GM18511 (cell line): ENCODE data around the gene NBR1.
"Not testable (repeated sequence)": the region's sequence is repeated elsewhere in the genome, so short reads cannot be mapped to it uniquely, and the experiment has no call there.

Experiments
- ATAC-seq: cut with Tn5 transposase; IDR thresholded peaks from one replicate; pipeline ENCODE4 v1.9.1; 2021; ENCODE audit warnings: mild to moderate bottlenecking, moderate library complexity; ENCODE audit not compliant: unreplicated experiment

NBR1 gene

GRCh38 chr17:43240596-43241352 lies 69.8 kb downstream of the NBR1 start:
- not testable (repeated sequence) for ATAC-seq

- not testable (repeated sequence) for ATAC-seq
These were observed 75.4 kb downstream of the NBR1 start for GRCh38 chr17:43246456-43246855.
